HG03108 (cell line): Measurements from ENCODE around the gene UBE2O.

Experiments
- ATAC-seq: cut with Tn5 transposase; IDR thresholded peaks from one replicate; pipeline ENCODE4 v1.9.1; 2021; ENCODE audit warnings: moderate library complexity; ENCODE audit not compliant: unreplicated experiment

UBE2O gene

GRCh38 chr17:76419576-76420260, 33.2 kb downstream of the UBE2O start:
- no peak for ATAC-seq

- ATAC-seq = no peak
These were observed 35.3 kb downstream of the UBE2O start for GRCh38 chr17:76417499-76418143.

- ATAC-seq = no peak
These were observed 36.1 kb downstream of the UBE2O start for GRCh38 chr17:76416899-76417298.

GRCh38 chr17:76416457-76416856, 36.5 kb downstream of the UBE2O start:
- no peak for ATAC-seq

GRCh38 chr17:76415786-76416185, 37.2 kb downstream of the UBE2O start:
- no peak for ATAC-seq

GRCh38 chr17:76414334-76415295, 38.3 kb downstream of the UBE2O start:
- ATAC-seq = no peak

GRCh38 chr17:76411247-76411646, 41.7 kb downstream of the UBE2O start:
- no peak for ATAC-seq

- ATAC-seq = no peak
These were observed 42.5 kb downstream of the UBE2O start for GRCh38 chr17:76410328-76410965.

GRCh38 chr17:76408037-76408849, 44.7 kb downstream of the UBE2O start:
- ATAC-seq = no peak

GRCh38 chr17:76407509-76407908, 45.4 kb downstream of the UBE2O start:
- ATAC-seq = no peak

- ATAC-seq = no peak
These were observed 46.8 kb downstream of the UBE2O start for GRCh38 chr17:76405967-76406647.

- ATAC-seq = no peak
These were observed 47.4 kb downstream of the UBE2O start for GRCh38 chr17:76405607-76405966.

GRCh38 chr17:76404976-76405563, 47.9 kb downstream of the UBE2O start:
- ATAC-seq = no peak

- ATAC-seq = no peak
These were observed 48.7 kb downstream of the UBE2O start for GRCh38 chr17:76404256-76404655.

GRCh38 chr17:76402711-76403110, 50.2 kb downstream of the UBE2O start:
- no peak for ATAC-seq

- no peak for ATAC-seq
These were observed 53.5 kb downstream of the UBE2O start for GRCh38 chr17:76399175-76400172.

GRCh38 chr17:76398523-76399174, 54.3 kb downstream of the UBE2O start:
- no peak for ATAC-seq
